AG09319 (cell line): ENCODE results near the gene FOXI3.

Source experiments
- DNase-seq: peaks from one replicate; pipeline ENCODE4 v3.0.0-alpha.2; 2010; ENCODE audit warnings: low read depth; ENCODE audit errors: extremely low read depth
- TF ChIP-seq, protein P1 (sequence below): IDR thresholded peaks from 2 replicates; pipeline ENCODE4 v1.5.1; 2011; ENCODE audit warnings: low read depth, mild to moderate bottlenecking, inconsistent platforms, low read length, moderate library complexity

The FOXI3 gene

DNA sequence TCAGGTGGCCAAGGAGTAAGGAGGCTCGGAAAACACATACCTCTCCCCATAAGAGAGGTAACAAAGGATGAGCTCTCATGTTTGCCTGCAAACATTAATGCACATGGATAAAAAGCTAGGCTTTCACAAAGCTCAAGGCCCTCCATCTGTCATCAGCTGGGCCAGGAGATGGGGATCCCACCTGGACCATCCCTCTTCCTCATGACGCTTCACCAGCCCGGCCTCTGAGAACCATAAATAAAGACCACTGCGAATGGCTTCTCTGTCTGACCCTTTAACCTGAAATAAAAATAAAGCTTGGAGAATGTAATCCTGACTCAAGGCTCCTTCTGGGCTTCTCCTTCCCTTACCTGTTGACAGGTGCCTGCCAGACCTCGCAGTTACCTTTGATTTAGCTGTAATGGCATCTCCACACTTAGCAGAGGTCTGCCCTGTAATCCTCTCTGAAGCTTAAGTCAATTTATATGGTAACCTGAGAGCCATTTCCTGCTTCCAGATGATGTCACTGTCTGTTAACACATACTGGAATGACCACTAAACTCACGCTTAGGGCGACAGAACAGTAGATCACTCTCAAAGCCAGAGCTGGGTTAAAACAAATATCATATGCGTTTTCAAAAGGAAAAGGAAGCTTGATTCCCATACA is 29.3 kb upstream of the FOXI3 start:
- no peak for DNase-seq
- TF ChIP-seq, protein P1, sequence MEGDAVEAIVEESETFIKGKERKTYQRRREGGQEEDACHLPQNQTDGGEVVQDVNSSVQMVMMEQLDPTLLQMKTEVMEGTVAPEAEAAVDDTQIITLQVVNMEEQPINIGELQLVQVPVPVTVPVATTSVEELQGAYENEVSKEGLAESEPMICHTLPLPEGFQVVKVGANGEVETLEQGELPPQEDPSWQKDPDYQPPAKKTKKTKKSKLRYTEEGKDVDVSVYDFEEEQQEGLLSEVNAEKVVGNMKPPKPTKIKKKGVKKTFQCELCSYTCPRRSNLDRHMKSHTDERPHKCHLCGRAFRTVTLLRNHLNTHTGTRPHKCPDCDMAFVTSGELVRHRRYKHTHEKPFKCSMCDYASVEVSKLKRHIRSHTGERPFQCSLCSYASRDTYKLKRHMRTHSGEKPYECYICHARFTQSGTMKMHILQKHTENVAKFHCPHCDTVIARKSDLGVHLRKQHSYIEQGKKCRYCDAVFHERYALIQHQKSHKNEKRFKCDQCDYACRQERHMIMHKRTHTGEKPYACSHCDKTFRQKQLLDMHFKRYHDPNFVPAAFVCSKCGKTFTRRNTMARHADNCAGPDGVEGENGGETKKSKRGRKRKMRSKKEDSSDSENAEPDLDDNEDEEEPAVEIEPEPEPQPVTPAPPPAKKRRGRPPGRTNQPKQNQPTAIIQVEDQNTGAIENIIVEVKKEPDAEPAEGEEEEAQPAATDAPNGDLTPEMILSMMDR = no peak

DNA sequence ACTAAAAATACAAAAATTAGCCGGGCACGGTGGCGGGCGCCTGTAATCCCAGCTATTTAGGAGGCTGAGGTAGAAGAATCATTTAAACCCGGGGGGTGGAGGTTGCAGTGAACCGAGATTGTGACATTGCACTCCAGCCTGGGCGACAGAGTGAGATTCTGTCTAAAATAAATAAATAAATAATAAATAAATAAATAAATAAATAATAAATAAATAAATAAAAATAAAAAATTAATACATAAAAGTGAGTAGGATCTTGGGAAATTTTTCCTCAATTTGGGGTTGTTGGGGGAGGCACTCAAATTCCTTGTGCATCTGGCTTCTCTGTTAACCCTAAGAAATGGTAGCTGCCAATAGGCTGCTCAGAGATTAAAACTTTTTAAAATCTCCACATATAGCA is 20.3 kb upstream of the FOXI3 start:
- DNase-seq = no peak

DNA sequence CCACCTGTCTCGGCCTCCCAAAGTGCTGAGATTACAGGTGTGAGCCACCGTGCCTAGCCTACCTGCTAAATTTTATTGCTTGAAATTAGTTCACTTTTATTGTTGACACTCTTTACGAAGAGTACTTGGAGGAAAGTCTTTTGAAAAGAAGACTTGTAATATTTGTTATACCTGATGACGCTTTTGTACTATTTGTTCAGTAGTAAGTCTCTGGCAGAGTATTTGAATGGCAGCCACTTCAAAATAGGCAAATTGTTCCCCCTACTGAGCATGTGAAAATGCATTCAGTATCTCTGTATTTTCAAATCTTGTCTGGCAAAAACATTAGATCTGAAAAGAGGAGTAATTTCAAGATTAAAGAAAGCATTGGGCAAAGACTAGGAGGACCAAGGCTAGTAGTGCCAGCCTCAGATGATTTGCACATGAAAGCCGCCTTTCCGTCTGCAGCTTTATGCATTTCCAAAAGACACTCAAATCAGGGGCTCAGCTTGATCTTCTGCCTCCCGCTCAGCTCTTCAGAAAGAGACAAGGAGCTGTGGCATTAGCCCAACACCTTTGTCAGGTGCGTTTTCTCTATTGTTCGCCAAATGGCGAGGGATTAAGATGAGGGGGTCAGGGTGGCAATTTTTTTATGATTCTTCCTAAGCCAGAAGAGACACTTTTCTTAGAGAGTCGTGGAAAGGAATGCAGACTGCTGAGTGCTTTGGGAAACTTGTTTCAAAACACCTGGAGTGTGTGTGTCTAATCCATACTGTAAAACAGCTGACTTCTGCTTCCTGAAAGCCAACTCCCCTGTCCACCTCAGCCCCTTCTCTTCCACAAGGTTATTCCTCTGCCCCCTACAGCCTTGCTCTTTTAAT is 18.8 kb upstream of the FOXI3 start:
- TF ChIP-seq, protein P1 = no peak
- DNase-seq = no peak

More for the DNA sequence above, 20.3 kb upstream of the FOXI3 start:
- TF ChIP-seq, protein P1 = no peak

DNA sequence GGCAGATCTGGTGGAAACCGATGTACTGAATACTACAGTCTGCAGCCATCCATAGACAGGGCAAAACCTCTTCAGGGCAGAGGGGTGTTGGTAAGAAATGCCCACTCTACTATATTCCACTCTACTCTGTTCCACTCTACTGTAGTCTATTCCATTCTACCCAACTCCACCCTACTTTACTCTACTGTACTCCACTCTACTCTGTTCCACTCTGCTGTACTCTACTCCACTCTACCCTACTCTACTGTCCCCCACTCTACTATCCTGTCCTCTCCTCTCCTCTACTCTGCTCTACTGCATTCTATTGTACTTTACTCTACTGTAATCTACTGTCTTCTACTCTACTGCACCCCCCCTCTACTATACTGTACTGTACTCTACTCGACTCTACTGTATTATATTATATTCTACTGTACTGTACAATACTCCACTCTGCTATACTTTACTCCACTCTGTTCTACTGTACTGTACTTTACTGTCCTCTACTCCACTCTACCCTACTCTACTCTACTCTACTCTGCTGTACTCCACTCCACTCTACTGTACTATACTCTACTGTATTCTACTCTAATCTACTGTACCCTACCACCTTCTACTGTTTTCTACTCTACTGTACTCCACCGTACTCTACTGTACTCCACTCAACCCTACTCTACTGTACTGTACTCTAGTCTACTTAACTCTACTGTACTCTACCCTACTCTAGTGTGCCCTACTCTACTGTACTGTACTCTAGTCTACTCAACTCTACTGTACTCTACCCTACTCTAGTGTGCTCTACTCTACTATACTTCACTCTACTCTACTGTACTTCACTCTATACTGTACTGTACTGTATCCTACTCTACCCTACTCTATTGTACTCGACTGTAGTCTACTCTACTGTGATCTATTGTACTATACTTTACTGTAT is 17.0 kb upstream of the FOXI3 start:
- TF ChIP-seq, protein P1 = no peak
- no peak for DNase-seq

DNA sequence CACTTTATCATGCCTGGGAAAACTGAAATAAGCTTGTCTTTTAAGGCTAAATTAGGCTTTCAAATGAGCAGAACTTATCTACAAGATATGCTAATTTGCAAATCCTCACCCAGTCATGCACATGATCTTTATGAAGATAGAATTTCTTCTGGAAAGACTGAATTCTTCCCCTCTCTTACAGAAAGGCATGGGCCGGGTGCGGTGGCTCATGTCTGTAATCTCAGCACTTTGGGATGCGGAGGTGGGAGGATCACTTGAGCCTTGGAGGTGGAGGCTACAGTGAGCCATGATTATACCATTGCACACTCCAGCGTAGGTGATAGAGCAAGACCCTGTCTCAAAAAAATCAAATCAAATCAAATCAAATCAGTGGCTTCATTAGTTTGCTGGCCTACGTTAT is 11.7 kb upstream of the FOXI3 start:
- TF ChIP-seq, protein P1 = no peak
- no peak for DNase-seq

DNA sequence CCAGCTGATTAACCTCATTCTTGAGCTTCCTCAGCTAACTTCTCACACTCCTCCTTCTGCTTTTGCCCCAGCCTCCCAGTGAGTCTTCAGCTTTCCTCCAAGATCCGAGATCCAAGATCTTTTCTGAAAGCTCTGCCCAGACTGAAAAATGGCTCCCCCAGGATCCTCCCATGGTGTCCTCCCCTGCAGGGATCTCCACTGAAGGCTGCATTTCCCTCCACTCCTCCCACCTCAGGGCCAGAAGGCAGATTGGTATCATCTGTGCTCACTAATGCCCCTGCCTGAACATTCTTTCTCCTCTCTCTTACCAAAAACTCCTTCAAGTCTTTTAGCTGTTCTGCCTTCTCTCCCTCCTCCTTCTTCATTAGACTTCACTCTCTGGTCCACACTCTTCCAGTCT is 6.1 kb upstream of the FOXI3 start:
- no peak for DNase-seq
- TF ChIP-seq, protein P1 = no peak
